T47D (cell line): ENCODE data around the gene PHKB.
A peak's percentile ranks its signal among the peaks of the same experiment; 100 is the strongest.

Experiments used
- DNase-seq, 2 experiments: peaks; one replicate each; pipeline versions ENCODE4 v3.0.0 to v3.0.0-alpha.2; 2011 to 2012; ENCODE audit warnings: low read depth in 1 of 2, low spot score in 1 of 2
- JUND ChIP-seq: IDR thresholded peaks from 2 replicates; pipeline ENCODE4 v1.6.1; 2012; ENCODE audit warnings: low read depth
- in situ Hi-C: cut with HindIII; loops from 2 replicates; pipeline ENCODE4 v1.10.0; 2016; ENCODE audit warnings: low sequenced_read_pairs, low pct_unique_long_range_greater_than_20kb

Gene PHKB

GRCh38 chr16:47631131-47631530 is 170.0 kb downstream of the PHKB start:
- no peak for TF ChIP-seq JUND
- no peak for DNase-seq
- in situ Hi-C loops: no loop called here

- in situ Hi-C loops: no loop called here
- peak in 1 of 2 experiments; percentile 28 for DNase-seq
These were observed 173.0 kb downstream of the PHKB start for GRCh38 chr16:47634126-47634525.

GRCh38 chr16:47634727-47635126 is 173.6 kb downstream of the PHKB start:
- in situ Hi-C loops: no loop called here
- no peak for TF ChIP-seq JUND
- no peak for DNase-seq

More at GRCh38 chr16:47634126-47634525, 173.0 kb downstream of the PHKB start:
- TF ChIP-seq JUND: no peak

- TF ChIP-seq JUND: no peak
- in situ Hi-C loops: no loop called here
- no peak for DNase-seq
These were observed 175.5 kb downstream of the PHKB start for GRCh38 chr16:47636501-47637099.

GRCh38 chr16:47638175-47638574 is 177.0 kb downstream of the PHKB start:
- no peak for DNase-seq
- no peak for TF ChIP-seq JUND
- in situ Hi-C loops: no loop called here

GRCh38 chr16:47640661-47641060 is 179.5 kb downstream of the PHKB start:
- TF ChIP-seq JUND: no peak
- no peak for DNase-seq
- in situ Hi-C loops: no loop called here

- no peak for DNase-seq
- TF ChIP-seq JUND: no peak
- in situ Hi-C loops: no loop called here
These were observed 182.3 kb downstream of the PHKB start for GRCh38 chr16:47643323-47644000.

GRCh38 chr16:47644166-47644565 is 183.0 kb downstream of the PHKB start:
- peak in 1 of 2 experiments; percentile 1 for DNase-seq
- in situ Hi-C loops: no loop called here
- no peak for TF ChIP-seq JUND

GRCh38 chr16:47644661-47645060 is 183.5 kb downstream of the PHKB start:
- DNase-seq: no peak
- TF ChIP-seq JUND: no peak
- in situ Hi-C loops: no loop called here

- no peak for DNase-seq
- TF ChIP-seq JUND: no peak
- in situ Hi-C loops: no loop called here
These were observed 185.8 kb downstream of the PHKB start for GRCh38 chr16:47646914-47647313.

GRCh38 chr16:47657032-47657431 is 195.9 kb downstream of the PHKB start:
- DNase-seq: no peak
- no peak for TF ChIP-seq JUND
- in situ Hi-C loops: no loop called here

GRCh38 chr16:47657977-47658376 is 196.8 kb downstream of the PHKB start:
- no peak for TF ChIP-seq JUND
- in situ Hi-C loops: no loop called here
- no peak for DNase-seq

GRCh38 chr16:47660540-47660939 is 199.4 kb downstream of the PHKB start:
- TF ChIP-seq JUND: no peak
- no peak for DNase-seq
- in situ Hi-C loops: no loop called here
